ENCODE measurements around the gene KIAA1671.

GRCh38 chr22:25134028-25134427, 181.5 kb downstream of the KIAA1671 start:
- TF ChIP-seq CTCF (IDR thresholded peaks at IDR 0.05 in 4 of 5, conservative IDR thresholded peaks at IDR 0.05 in 1 of 5), result no peak
- TF ChIP-seq POLR2A (IDR thresholded peaks at IDR 0.05), result no peak
